Left colon (tissue), 2 donors: ENCODE measurements around the gene TRAF5. TPM values are rescaled to one million over a fixed set of nuclear protein-coding genes. Genes with fewer than 3 reads are reported as not detected.
"Not testable (repeated sequence)": the region's sequence is repeated elsewhere in the genome, so short reads cannot be mapped to it uniquely, and the experiment has no call there.

Source experiments
- ATAC-seq: fragments of 200-7000 bp; cut with Tn5 transposase; one replicate; pipeline ENCODE4 v1.9.1; 2020; ENCODE audit warnings: mild to moderate bottlenecking, moderate library complexity
- DNase-seq, 2 donors: peaks; one replicate each; pipeline ENCODE4 v3.0.0-alpha.2; 2020
- intact Hi-C, 2 donors: fragments of 100-400 bp; cut with DNase I in 1 of 2; cut with micrococcal nuclease in 1 of 2; formaldehyde crosslinking; loops; one replicate each; pipeline versions ENCODE4 v1.11.2 to v1.14.0; 2022; cut with DNase I, micrococcal nuclease
- total RNA-seq, 2 donors: library from RNA; stranded (reverse); fragmentation: NEBNext Ultra II Directional; extraction: Animal tissue kit (Norgen Biotek cat#: 25700); gene quantifications; one replicate each; pipeline ENCODE4 v1.2.1, GENCODE V29; 2021
- donor health status: DM: no; HTN: no; CAD: no.
- donor health status: DM: yes; HTN: yes; CAD: no.

TRAF5 gene
- total RNA-seq, 2 donors from 2014 or later, result 15.0 to 16.2 TPM

- DNase-seq (no peak), ATAC-seq (no peak)
- intact Hi-C loops, result no loop called here
Observed at GRCh38 chr1:211369640-211370039, 43.0 kb downstream of the TRAF5 start.

- ATAC-seq (no peak), DNase-seq (no peak)
- intact Hi-C loops, result no loop called here
Observed at GRCh38 chr1:211370669-211371068, 44.0 kb downstream of the TRAF5 start.

GRCh38 chr1:211371406-211372105, 44.9 kb downstream of the TRAF5 start:
- no peak for ATAC-seq
- intact Hi-C loops, result no loop called here
- no peak for DNase-seq

GRCh38 chr1:211372463-211372862, 45.8 kb downstream of the TRAF5 start:
- intact Hi-C loops, result no loop called here
- DNase-seq, result no peak
- ATAC-seq, result no peak

- ATAC-seq (no peak), DNase-seq (no peak)
- intact Hi-C loops, result no loop called here
Observed at GRCh38 chr1:211375146-211375818, 48.6 kb downstream of the TRAF5 start.

- intact Hi-C loops, result no loop called here
- ATAC-seq, result no peak
- no peak for DNase-seq
Observed at GRCh38 chr1:211375949-211376348, 49.3 kb downstream of the TRAF5 start.

GRCh38 chr1:211376807-211377470, 50.3 kb downstream of the TRAF5 start:
- ATAC-seq (no peak), DNase-seq (no peak)
- intact Hi-C loops, result no loop called here

GRCh38 chr1:211377539-211378450, 51.2 kb downstream of the TRAF5 start:
- intact Hi-C loops, result no loop called here
- no peak for ATAC-seq
- DNase-seq, result no peak

GRCh38 chr1:211378844-211379243, 52.2 kb downstream of the TRAF5 start:
- no peak for DNase-seq
- ATAC-seq, result no peak
- intact Hi-C loops, result no loop called here

- no peak for ATAC-seq
- intact Hi-C loops, result no loop called here
- DNase-seq, result no peak
Observed at GRCh38 chr1:211379446-211379845, 52.8 kb downstream of the TRAF5 start.

GRCh38 chr1:211381481-211382181, 55.0 kb downstream of the TRAF5 start:
- ATAC-seq (no peak), DNase-seq (no peak)
- intact Hi-C loops, result no loop called here

- intact Hi-C loops, result no loop called here
Observed at GRCh38 chr1:211382182-211382713, 55.6 kb downstream of the TRAF5 start.

GRCh38 chr1:211382714-211383480, 56.3 kb downstream of the TRAF5 start:
- intact Hi-C loops, result no loop called here
- peak; percentile 99 for ATAC-seq
- peak; percentile 94 to 96 for DNase-seq

More at GRCh38 chr1:211382182-211382713, 55.6 kb downstream of the TRAF5 start:
- ATAC-seq (no peak), DNase-seq (no peak)

GRCh38 chr1:211384524-211384923, 57.9 kb downstream of the TRAF5 start:
- intact Hi-C loops, result no loop called here
- ATAC-seq (no peak), DNase-seq (no peak)

GRCh38 chr1:211386921-211387320, 60.3 kb downstream of the TRAF5 start:
- no peak for ATAC-seq
- DNase-seq, result no peak
- intact Hi-C loops, result no loop called here

- intact Hi-C loops, DNase-seq, ATAC-seq: not testable (repeated sequence)
Observed at GRCh38 chr1:211390829-211391228, 64.2 kb downstream of the TRAF5 start.

- ATAC-seq, result no peak
- intact Hi-C loops, result no loop called here
- DNase-seq, result no peak
Observed at GRCh38 chr1:211393203-211393602, 66.6 kb downstream of the TRAF5 start.
